ENCODE measurements around the gene KCNJ4. TPM values are rescaled to one million over a fixed set of nuclear protein-coding genes. Genes with fewer than 3 reads are reported as not detected.

KCNJ4 gene
- polyA plus RNA-seq, 1 donor (not counting 4 experiments of a cell fraction or from before 2014, with no cell fraction given), result not detected

DNA sequence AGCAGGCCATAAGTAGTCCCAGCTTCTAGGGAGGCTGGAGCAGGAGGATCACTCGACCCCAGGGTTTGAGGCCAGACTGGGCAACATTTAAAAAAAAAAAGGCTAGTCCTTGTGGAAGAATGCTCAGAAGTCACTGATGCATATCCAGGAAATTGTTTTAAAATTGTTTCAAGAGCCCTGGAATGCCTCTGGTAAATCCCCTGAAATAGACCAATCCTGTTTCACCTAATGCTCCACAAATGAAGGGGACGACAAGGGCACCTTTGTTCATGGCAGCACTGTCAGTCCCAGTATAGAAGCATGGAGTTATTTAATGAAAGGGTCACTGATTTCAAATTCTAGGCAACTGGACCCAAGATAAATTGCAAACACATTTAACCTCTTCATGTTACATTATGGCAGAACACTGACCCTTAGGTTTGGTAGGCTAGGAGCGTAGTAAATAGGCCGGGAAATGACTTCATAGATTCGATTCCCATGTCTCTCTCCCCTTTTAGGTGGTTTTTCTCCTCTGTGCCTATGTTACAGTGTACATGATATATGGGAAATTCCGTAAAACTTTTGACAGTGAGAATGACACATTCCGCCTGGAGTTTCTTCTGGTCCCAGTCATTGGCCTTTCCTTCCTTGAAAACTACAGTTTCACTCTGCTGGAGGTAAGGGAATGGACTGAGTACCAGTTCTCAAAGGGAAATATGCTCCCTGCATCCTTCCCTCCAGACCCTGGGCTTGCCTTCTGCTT, 24.3 kb upstream of the KCNJ4 start:
- Histone ChIP-seq H3K4me2 (ENCODE audit: control insufficient read depth, extremely low read depth, insufficient read depth, low read depth, low read length) (no peak overlapping the region), H3K36me3 (ENCODE audit: control insufficient read depth in 2 of 2, extremely low read depth in 1 of 2, insufficient read depth in 2 of 2, low read length in 2 of 2) (peaks cover 26 to 27% of the 10 kb centered on the region in 2 experiments), H3K4me1 (ENCODE audit: control insufficient read depth, extremely low read depth, insufficient read depth, low read length) (peaks cover 10% of the 10 kb centered on the region), H3K79me2 (ENCODE audit: control insufficient read depth, insufficient read depth, low read length) (no peaks in the 10 kb centered on the region), H3K9ac (ENCODE audit: control insufficient read depth, extremely low read depth, insufficient read depth, low read length) (no peak overlapping the region), H3K27ac (ENCODE audit: control insufficient read depth, insufficient read depth, low read length) (no peak overlapping the region), H3K9me1 (ENCODE audit: control insufficient read depth, extremely low read depth, insufficient read depth, low read length) (no peaks in the 10 kb centered on the region), H3K27me3 (ENCODE audit: control insufficient read depth, extremely low read depth, insufficient read depth, low read length) (no peaks in the 10 kb centered on the region), H3K9me3 (ENCODE audit: control insufficient read depth, low read depth, low read length) (no peaks in the 10 kb centered on the region), H3K4me3 (ENCODE audit: control insufficient read depth in 2 of 3, extremely low read depth in 1 of 3, insufficient read depth in 2 of 3, low read depth in 1 of 3, low read length in 3 of 3) (no peak overlapping the region), H4K20me1 (ENCODE audit: control insufficient read depth, extremely low read depth, insufficient read depth, low read length) (peaks cover 6% of the 10 kb centered on the region), H2AFZ (ENCODE audit: control insufficient read depth, low read length) (no peak overlapping the region)
- DNase-seq (ENCODE audit: low read depth, low spot score), result no peak
- dilution Hi-C loops (cut with MboI; ENCODE audit: extremely low pct_ligation_motif_present, low sequenced_read_pairs), result no loop called here
- TF ChIP-seq, protein P1, sequence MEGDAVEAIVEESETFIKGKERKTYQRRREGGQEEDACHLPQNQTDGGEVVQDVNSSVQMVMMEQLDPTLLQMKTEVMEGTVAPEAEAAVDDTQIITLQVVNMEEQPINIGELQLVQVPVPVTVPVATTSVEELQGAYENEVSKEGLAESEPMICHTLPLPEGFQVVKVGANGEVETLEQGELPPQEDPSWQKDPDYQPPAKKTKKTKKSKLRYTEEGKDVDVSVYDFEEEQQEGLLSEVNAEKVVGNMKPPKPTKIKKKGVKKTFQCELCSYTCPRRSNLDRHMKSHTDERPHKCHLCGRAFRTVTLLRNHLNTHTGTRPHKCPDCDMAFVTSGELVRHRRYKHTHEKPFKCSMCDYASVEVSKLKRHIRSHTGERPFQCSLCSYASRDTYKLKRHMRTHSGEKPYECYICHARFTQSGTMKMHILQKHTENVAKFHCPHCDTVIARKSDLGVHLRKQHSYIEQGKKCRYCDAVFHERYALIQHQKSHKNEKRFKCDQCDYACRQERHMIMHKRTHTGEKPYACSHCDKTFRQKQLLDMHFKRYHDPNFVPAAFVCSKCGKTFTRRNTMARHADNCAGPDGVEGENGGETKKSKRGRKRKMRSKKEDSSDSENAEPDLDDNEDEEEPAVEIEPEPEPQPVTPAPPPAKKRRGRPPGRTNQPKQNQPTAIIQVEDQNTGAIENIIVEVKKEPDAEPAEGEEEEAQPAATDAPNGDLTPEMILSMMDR (optimal IDR thresholded peaks at IDR 0.05 in 1 of 3, IDR thresholded peaks at IDR 0.05 in 1 of 3, conservative IDR thresholded peaks at IDR 0.05 in 1 of 3; ENCODE audit: extremely low read depth in 1 of 3, insufficient read depth in 2 of 3, low read length in 3 of 3), result no peak
- TF ChIP-seq EZH2 (IDR thresholded peaks at IDR 0.05; ENCODE audit: low read length), result no peak
- FAIRE-seq, result no peak

DNA sequence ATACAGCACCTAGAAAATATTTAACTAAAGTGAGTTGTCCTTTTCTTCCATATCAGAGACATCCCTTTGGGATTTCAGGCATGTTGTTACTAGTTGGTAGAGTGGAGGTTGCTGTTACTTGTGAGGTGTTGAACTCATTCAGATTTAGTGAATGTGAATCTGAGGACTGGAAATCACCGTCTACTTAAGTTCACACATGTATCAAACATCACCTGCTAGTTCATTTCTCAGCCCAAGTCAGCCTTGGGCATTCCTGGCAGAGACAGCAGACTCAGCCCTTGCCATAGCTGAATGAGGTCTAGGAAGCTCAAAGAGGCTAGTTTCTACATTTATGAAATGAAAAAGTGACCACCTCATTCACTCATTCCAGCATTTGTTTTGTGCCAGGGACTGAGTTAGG, 22.6 kb upstream of the KCNJ4 start:
- peak; percentile 82 for FAIRE-seq
- no peaks in the 10 kb centered on the region for H4K20me1 ChIP-seq (ENCODE audit: control insufficient read depth, extremely low read depth, insufficient read depth, low read length)
- no peaks in the 10 kb centered on the region for H3K9me1 ChIP-seq (ENCODE audit: control insufficient read depth, extremely low read depth, insufficient read depth, low read length)
- H3K9me3 ChIP-seq (ENCODE audit: control insufficient read depth, low read depth, low read length), result no peaks in the 10 kb centered on the region
- peak overlapping the region; percentile 53 for H3K27ac ChIP-seq (ENCODE audit: control insufficient read depth, insufficient read depth, low read length)
- no peak overlapping the region for H3K4me3 ChIP-seq (ENCODE audit: control insufficient read depth in 2 of 3, extremely low read depth in 1 of 3, insufficient read depth in 2 of 3, low read depth in 1 of 3, low read length in 3 of 3)
- H3K4me1 ChIP-seq (ENCODE audit: control insufficient read depth, extremely low read depth, insufficient read depth, low read length), result peaks cover 10% of the 10 kb centered on the region
- H3K79me2 ChIP-seq (ENCODE audit: control insufficient read depth, insufficient read depth, low read length), result no peaks in the 10 kb centered on the region
- H2AFZ ChIP-seq (ENCODE audit: control insufficient read depth, low read length), result no peak overlapping the region
- dilution Hi-C loops (cut with MboI; ENCODE audit: extremely low pct_ligation_motif_present, low sequenced_read_pairs), result no loop called here
- DNase-seq (ENCODE audit: low read depth, low spot score), result no peak
- H3K4me2 ChIP-seq (ENCODE audit: control insufficient read depth, extremely low read depth, insufficient read depth, low read depth, low read length), result no peak overlapping the region
- peaks cover 16 to 18% of the 10 kb centered on the region in 2 experiments for H3K36me3 ChIP-seq (ENCODE audit: control insufficient read depth in 2 of 2, extremely low read depth in 1 of 2, insufficient read depth in 2 of 2, low read length in 2 of 2)
- H3K27me3 ChIP-seq (ENCODE audit: control insufficient read depth, extremely low read depth, insufficient read depth, low read length), result no peaks in the 10 kb centered on the region
- H3K9ac ChIP-seq (ENCODE audit: control insufficient read depth, extremely low read depth, insufficient read depth, low read length), result peak overlapping the region; percentile 23
- no peak for TF ChIP-seq EZH2 (IDR thresholded peaks at IDR 0.05; ENCODE audit: low read length)
- TF ChIP-seq, protein P1 (optimal IDR thresholded peaks at IDR 0.05 in 1 of 3, IDR thresholded peaks at IDR 0.05 in 1 of 3, conservative IDR thresholded peaks at IDR 0.05 in 1 of 3; ENCODE audit: extremely low read depth in 1 of 3, insufficient read depth in 2 of 3, low read length in 3 of 3), result no peak
